Measurements from ENCODE around the gene CCDC175. TPM values are rescaled to one million over a fixed set of nuclear protein-coding genes. Genes with fewer than 3 reads are reported as not detected.
A peak's percentile ranks its signal among the peaks of the same experiment; 100 is the strongest.

CCDC175 gene
- total RNA-seq, result not detected

- H3K9me3 ChIP-seq, result no peaks in the 10 kb centered on the region
- TF ChIP-seq POLR2AphosphoS5 (IDR thresholded peaks at IDR 0.05; ENCODE audit: insufficient read depth in 1 of 2, low read depth in 1 of 2), result no peak
- TF ChIP-seq POLR2A (IDR thresholded peaks at IDR 0.05), result no peak
- TF ChIP-seq CTCF (IDR thresholded peaks at IDR 0.05), result peak in 2 of 3 experiments; percentile 33 to 44
- H3K4me1 ChIP-seq, result peaks cover 10% of the 10 kb centered on the region
- H3K4me3 ChIP-seq, result peak within 1 kb of the TSS; percentile 37 to 48
- H3K27ac ChIP-seq, result no peak within 1 kb of the TSS
- H3K27me3 ChIP-seq, result no peaks in the 10 kb centered on the region
- DNase-seq (ENCODE audit: extremely low spot score in 2 of 2), result no peak
- no peaks in the 10 kb centered on the region for H3K36me3 ChIP-seq
- intact Hi-C loops (cut with DNase I), result no loop called here
Measured at GRCh38 chr14:59576332-59577294, at the start of gene CCDC175. CCDC175 (minus strand) TSS chr14:59576812; CDS start chr14:59576775, 37 bp downstream.

- Histone ChIP-seq H3K27me3 (no peaks in the 10 kb centered on the region), H3K9me3 (no peaks in the 10 kb centered on the region), H3K36me3 (no peaks in the 10 kb centered on the region)
Measured at GRCh38 chr14:59622631-59623030, 46.0 kb upstream of the CCDC175 start.

GRCh38 chr14:59619061-59619460 lies 42.4 kb upstream of the CCDC175 start:
- no peak for DNase-seq (ENCODE audit: extremely low spot score in 2 of 2)
- intact Hi-C loops (cut with DNase I), result no loop called here
- H3K27me3 ChIP-seq, result no peaks in the 10 kb centered on the region
- no peak overlapping the region for H3K27ac ChIP-seq
- H3K4me3 ChIP-seq, result no peak overlapping the region
- no peaks in the 10 kb centered on the region for H3K4me1 ChIP-seq
- H3K36me3 ChIP-seq, result no peaks in the 10 kb centered on the region
- H3K9me3 ChIP-seq, result no peaks in the 10 kb centered on the region
- no peak for TF ChIP-seq CTCF (IDR thresholded peaks at IDR 0.05)
- TF ChIP-seq POLR2AphosphoS5 (IDR thresholded peaks at IDR 0.05; ENCODE audit: insufficient read depth in 1 of 2, low read depth in 1 of 2), result no peak
- no peak for TF ChIP-seq POLR2A (IDR thresholded peaks at IDR 0.05)

More at GRCh38 chr14:59622631-59623030, 46.0 kb upstream of the CCDC175 start:
- no peak for DNase-seq (ENCODE audit: extremely low spot score in 2 of 2)
- Histone ChIP-seq H3K4me3 (no peak overlapping the region), H3K4me1 (no peaks in the 10 kb centered on the region), H3K27ac (no peak overlapping the region)
- no peak for TF ChIP-seq POLR2A (IDR thresholded peaks at IDR 0.05)
- no peak for TF ChIP-seq POLR2AphosphoS5 (IDR thresholded peaks at IDR 0.05; ENCODE audit: insufficient read depth in 1 of 2, low read depth in 1 of 2)
- TF ChIP-seq CTCF (IDR thresholded peaks at IDR 0.05), result no peak
- intact Hi-C loops (cut with DNase I), result no loop called here

- intact Hi-C loops (cut with DNase I), result no loop called here
- no peaks in the 10 kb centered on the region for H3K4me1 ChIP-seq
- DNase-seq (ENCODE audit: extremely low spot score in 2 of 2), result no peak
Measured at GRCh38 chr14:59601056-59601455, 24.4 kb upstream of the CCDC175 start.

More at GRCh38 chr14:59601056-59601455, 24.4 kb upstream of the CCDC175 start:
- Histone ChIP-seq H3K27me3 (no peaks in the 10 kb centered on the region), H3K9me3 (no peaks in the 10 kb centered on the region), H3K4me3 (no peak overlapping the region), H3K27ac (no peak overlapping the region), H3K36me3 (no peaks in the 10 kb centered on the region)
- TF ChIP-seq CTCF (IDR thresholded peaks at IDR 0.05), result no peak
- no peak for TF ChIP-seq POLR2AphosphoS5 (IDR thresholded peaks at IDR 0.05; ENCODE audit: insufficient read depth in 1 of 2, low read depth in 1 of 2)
- TF ChIP-seq POLR2A (IDR thresholded peaks at IDR 0.05), result no peak

Data from vagina (tissue), 2 donors.